IPS-NIHi11 (cell line): ENCODE measurements around the gene PPP2R5C.
A peak's percentile ranks its signal among the peaks of the same experiment; 100 is the strongest.
"Not testable (repeated sequence)": the region's sequence is repeated elsewhere in the genome, so short reads cannot be mapped to it uniquely, and the experiment has no call there.

Experiments used
- DNase-seq: peaks from one replicate; pipeline ENCODE4 v3.0.0; 2012; ENCODE audit warnings: mixed read lengths, low spot score

The PPP2R5C gene

DNA sequence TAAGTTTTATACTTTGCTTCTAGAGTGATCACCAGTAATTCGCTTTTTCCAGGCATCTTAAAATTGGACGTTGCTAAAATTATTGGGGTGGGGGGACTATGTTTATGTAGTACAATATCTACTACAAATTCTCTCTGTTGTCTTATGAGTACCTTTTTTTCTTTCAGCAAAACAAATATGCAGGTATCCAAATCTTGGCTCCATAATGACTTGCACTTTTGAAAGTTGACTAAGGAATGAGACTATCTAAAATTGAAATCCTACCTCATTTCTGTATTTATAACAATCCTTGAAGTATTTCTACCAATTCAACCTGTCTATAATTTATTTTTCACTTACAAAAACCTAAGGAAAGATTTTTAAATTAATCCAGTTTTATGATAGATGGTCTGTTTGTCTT is 205.2 kb downstream of the PPP2R5C start:
- DNase-seq = no peak

- no peak for DNase-seq
Measured at GRCh38 chr14:101968186-101968585, 206.7 kb downstream of the PPP2R5C start.

DNA sequence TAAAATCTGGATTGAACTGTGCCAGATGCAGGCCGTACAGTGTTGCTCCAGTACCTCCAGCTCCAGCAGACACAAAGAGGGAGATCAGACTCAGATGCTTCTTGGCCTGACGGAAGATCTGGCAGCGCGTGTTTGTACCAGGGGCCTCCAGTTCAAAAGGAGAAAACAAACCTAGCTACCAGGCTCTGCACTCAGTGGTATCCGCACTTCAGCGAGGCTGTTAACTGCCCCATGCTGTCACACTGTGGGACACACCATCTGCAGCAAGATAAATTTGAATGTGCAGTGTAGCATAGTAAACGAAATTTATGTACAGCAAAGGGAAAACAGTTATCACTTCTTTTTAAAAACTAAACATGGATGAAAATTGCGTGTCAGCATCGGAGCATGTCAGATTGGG is 208.0 kb downstream of the PPP2R5C start:
- no peak for DNase-seq

GRCh38 chr14:101970830-101971400 is 209.4 kb downstream of the PPP2R5C start:
- DNase-seq = no peak

DNA sequence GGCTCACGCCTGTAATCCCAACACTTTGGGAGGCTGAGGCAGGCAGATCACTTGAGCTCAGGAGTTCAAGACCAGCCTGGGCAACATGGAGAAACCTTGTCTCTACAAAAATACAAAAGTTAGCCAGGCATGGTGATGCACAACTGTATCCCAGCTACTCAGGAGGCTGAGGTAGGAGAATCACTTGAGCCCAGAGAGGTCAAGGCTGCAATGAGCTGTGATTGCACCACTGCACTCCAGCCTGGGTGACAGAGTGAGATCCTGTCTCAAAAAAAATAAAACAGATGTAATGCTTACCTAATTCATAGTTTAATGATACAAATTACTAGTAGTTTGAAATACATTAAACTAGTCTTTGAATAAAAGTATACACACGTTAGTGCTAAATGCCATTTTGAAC is 209.9 kb downstream of the PPP2R5C start:
- not testable (repeated sequence) for DNase-seq

DNA sequence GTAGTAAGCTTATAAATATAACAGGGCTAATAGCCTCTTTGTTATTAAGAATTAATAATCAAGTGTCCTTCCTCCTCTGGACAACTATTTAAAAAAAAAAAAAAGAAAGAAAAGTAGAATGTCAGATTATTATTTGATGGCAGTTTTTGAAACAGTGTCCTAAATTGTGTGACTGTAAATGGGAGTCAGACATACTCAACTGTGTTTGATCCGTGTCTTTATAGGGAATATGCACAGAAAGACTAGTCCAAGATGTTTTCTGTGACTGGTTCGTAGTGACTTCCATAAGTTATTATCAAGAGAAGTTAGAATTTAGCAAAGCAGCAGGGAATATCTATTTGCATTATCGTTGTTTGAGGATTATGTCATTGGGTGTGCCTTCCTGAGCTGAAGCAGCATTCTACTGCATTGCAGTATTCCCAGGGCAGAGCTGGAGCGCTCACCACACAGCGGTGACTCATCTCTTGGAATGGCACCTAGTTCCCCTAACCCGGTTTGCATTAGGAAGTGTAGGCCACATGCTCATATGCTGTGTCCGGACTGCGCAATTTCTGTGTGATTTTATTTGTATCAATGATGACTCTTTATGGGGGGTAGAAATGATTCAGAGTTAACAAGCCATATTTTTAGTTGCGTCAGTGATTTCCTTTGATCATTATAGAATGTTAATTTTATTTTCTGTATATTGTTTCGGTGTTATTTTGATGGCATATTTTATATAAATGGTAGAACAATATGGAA is 210.8 kb downstream of the PPP2R5C start:
- peak; percentile 40 for DNase-seq

- DNase-seq = no peak
Measured at GRCh38 chr14:101973356-101973755, 211.8 kb downstream of the PPP2R5C start.

- DNase-seq = no peak
Measured at GRCh38 chr14:101975231-101975630, 213.7 kb downstream of the PPP2R5C start.
